Muscle layer of colon (tissue), 2 donors: ENCODE measurements around the gene OPHN1.
"Not testable (repeated sequence)": the region's sequence is repeated elsewhere in the genome, so short reads cannot be mapped to it uniquely, and the experiment has no call there.

Source experiments
- H3K27ac ChIP-seq: one replicate; pipeline ENCODE4 v1.7.0; 2013; ENCODE audit warnings: low read depth, mild to moderate bottlenecking, low read length, moderate library complexity
- H3K27me3 ChIP-seq, 2 donors: one replicate each; pipeline ENCODE4 v1.7.0; 2013; ENCODE audit warnings: low read length in 2 of 2, mild to moderate bottlenecking in 2 of 2; ENCODE audit not compliant: insufficient read depth in 2 of 2, control insufficient read depth in 1 of 2
- H3K36me3 ChIP-seq: one replicate; pipeline ENCODE4 v1.7.0; 2013; ENCODE audit warnings: mild to moderate bottlenecking, low read length; ENCODE audit not compliant: insufficient read depth
- H3K4me1 ChIP-seq: one replicate; pipeline ENCODE4 v1.7.0; 2013; ENCODE audit warnings: mild to moderate bottlenecking, low read length; ENCODE audit not compliant: insufficient read depth
- H3K4me3 ChIP-seq, 2 donors: one replicate each; pipeline ENCODE4 v1.7.0; 2013; ENCODE audit warnings: low read length in 2 of 2, low read depth in 1 of 2, mild to moderate bottlenecking in 1 of 2, moderate library complexity in 1 of 2
- H3K9ac ChIP-seq: one replicate; pipeline ENCODE4 v1.7.0; 2013; ENCODE audit warnings: low read length
- H3K9me3 ChIP-seq: one replicate; pipeline ENCODE4 v1.7.0; 2013; ENCODE audit warnings: mild to moderate bottlenecking, low read length
- donor health status: abdominal sarcoma.
- donor health status: Adenocarcinoma of cecum.

The OPHN1 gene

DNA sequence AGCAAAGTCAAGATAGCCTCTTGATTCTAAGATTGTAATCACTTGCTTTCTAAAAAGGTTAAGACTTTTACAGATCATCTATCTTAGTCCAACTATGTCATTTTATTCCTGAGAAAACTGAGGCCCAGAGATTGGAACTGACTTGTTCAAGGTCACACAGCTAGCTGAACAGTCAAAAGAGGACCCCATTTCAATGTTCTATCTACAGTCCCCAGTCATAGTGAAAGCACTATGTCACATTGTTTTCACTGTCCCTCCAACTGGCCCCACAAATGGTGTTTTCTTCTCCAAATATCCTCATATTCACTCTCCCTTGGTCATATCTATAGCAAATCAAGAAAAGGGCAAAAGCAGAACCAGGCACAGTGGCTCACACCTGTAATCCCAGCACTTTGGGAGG is 145.2 kb downstream of the OPHN1 start:
- Histone ChIP-seq H3K4me1 (no peaks in the 10 kb centered on the region), H3K36me3 (no peaks in the 10 kb centered on the region), H3K4me3 (no peak overlapping the region), H3K9me3 (no peaks in the 10 kb centered on the region), H3K27ac (no peak overlapping the region), H3K27me3 (peaks cover 0 to 6% of the 10 kb centered on the region in 2 donors), H3K9ac (no peak overlapping the region)

DNA sequence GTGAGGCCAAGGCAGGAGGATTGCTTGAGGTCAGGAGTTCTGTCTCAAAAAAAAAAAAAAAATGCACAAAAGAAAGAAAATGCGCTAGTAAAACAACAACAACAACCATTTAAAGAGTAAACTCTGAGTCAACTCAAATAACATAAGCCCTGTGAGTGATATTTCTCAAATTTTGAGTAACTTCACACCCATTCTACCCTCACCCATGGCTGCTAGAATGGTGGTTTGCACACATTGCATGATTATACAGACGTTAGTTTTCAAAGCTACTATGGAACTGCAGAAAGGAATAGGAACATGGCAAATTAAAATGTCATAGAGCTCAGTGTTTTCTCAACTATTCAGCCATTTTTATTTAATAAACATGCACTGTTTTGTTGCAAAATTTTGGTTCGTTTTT is 145.9 kb downstream of the OPHN1 start:
- H3K4me3 ChIP-seq: no peak overlapping the region
- H3K36me3 ChIP-seq: no peaks in the 10 kb centered on the region
- H3K9ac ChIP-seq: no peak overlapping the region
- no peaks in the 10 kb centered on the region for H3K9me3 ChIP-seq
- H3K27me3 ChIP-seq: peaks cover 0 to 6% of the 10 kb centered on the region in 2 donors
- H3K27ac ChIP-seq: no peak overlapping the region
- H3K4me1 ChIP-seq: no peaks in the 10 kb centered on the region

- no peaks in the 10 kb centered on the region for H3K36me3 ChIP-seq
- H3K27ac ChIP-seq: no peak overlapping the region
- H3K9me3 ChIP-seq: no peaks in the 10 kb centered on the region
- no peak overlapping the region for H3K9ac ChIP-seq
- H3K4me1 ChIP-seq: no peaks in the 10 kb centered on the region
- peaks cover 0 to 6% of the 10 kb centered on the region in 2 donors for H3K27me3 ChIP-seq
- H3K4me3 ChIP-seq: no peak overlapping the region
Measured at GRCh38 chrX:68286980-68287379, 146.3 kb downstream of the OPHN1 start.

- Histone ChIP-seq H3K9ac (no peak overlapping the region), H3K4me3 (no peak overlapping the region), H3K4me1 (no peaks in the 10 kb centered on the region), H3K27me3 (peaks cover 0 to 6% of the 10 kb centered on the region in 2 donors), H3K27ac (no peak overlapping the region), H3K9me3 (no peaks in the 10 kb centered on the region), H3K36me3 (no peaks in the 10 kb centered on the region)
Measured at GRCh38 chrX:68286076-68286475, 147.2 kb downstream of the OPHN1 start.

DNA sequence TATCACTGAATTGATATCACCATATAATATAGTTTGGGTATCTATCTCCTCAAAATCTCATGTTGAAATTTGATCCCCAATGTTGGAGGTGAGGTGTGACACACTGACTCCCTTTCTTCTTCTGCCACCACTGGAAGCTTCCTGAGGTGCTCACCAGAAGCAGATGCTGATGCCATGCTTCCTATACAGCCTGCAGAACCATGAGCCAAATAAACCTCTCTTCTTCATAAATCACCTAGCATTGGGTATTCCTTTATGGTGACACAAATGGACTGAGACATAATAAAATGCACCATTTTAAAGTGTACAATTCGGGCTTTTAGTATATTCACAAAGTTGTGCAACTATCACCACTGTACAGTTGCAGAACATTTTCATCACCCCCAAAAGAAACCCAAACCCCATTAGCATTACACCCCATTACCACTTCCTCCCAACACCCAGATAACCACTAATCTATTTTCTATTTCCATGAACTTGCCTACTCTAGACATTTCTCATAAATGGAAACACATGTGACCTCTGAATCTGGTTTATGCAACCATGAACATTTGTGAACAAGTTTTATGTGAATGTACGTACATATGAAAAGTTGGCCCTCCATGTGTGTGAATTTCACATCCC is 148.9 kb downstream of the OPHN1 start:
- Histone ChIP-seq H3K27me3 (peaks cover 0 to 6% of the 10 kb centered on the region in 2 donors), H3K4me1 (no peaks in the 10 kb centered on the region), H3K27ac (no peak overlapping the region), H3K9ac (no peak overlapping the region), H3K36me3 (no peaks in the 10 kb centered on the region), H3K9me3 (no peaks in the 10 kb centered on the region), H3K4me3 (no peak overlapping the region)

DNA sequence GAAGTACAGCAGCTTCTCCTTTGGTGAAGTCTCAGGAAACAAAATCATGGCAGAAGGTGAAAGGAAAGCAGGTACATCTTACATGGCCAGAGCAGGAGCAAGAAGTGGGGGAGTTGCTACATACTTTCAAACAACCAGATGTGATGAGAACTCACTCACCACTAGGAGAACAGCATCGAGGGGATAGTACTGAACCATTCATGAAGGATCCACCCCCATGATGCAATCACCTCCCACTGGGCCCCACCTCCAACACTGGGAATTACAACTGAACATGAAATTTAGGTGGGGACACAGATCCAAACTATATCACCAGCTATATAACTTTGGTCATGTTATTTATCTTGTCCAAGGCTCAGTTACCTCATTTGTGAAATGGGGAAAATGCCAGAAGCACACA is 159.4 kb downstream of the OPHN1 start:
- Histone ChIP-seq H3K4me3 (no peak overlapping the region), H3K27ac (no peak overlapping the region), H3K27me3 (no peaks in the 10 kb centered on the region), H3K9me3 (no peaks in the 10 kb centered on the region), H3K4me1 (no peaks in the 10 kb centered on the region), H3K9ac (no peak overlapping the region), H3K36me3 (no peaks in the 10 kb centered on the region)

GRCh38 chrX:68264793-68265192 is 168.5 kb downstream of the OPHN1 start:
- not testable (repeated sequence) for H3K9ac ChIP-seq, H3K9me3 ChIP-seq, H3K36me3 ChIP-seq, H3K4me1 ChIP-seq, H3K4me3 ChIP-seq, H3K27me3 ChIP-seq, H3K27ac ChIP-seq

- Histone ChIP-seq H3K4me3 (no peak overlapping the region), H3K9ac (no peak overlapping the region), H3K27ac (no peak overlapping the region)
Measured at GRCh38 chrX:68261060-68261672, 172.1 kb downstream of the OPHN1 start.

GRCh38 chrX:68256990-68257389 is 176.3 kb downstream of the OPHN1 start:
- Histone ChIP-seq H3K9ac (no peak overlapping the region), H3K9me3 (no peaks in the 10 kb centered on the region), H3K4me3 (no peak overlapping the region), H3K36me3 (no peaks in the 10 kb centered on the region), H3K27me3 (peaks cover 0 to 3% of the 10 kb centered on the region in 2 donors), H3K27ac (no peak overlapping the region), H3K4me1 (no peaks in the 10 kb centered on the region)

More at GRCh38 chrX:68261060-68261672, 172.1 kb downstream of the OPHN1 start:
- H3K27me3 ChIP-seq: peaks cover 0 to 3% of the 10 kb centered on the region in 2 donors
- no peaks in the 10 kb centered on the region for H3K36me3 ChIP-seq
- H3K9me3 ChIP-seq: no peaks in the 10 kb centered on the region
- no peaks in the 10 kb centered on the region for H3K4me1 ChIP-seq

DNA sequence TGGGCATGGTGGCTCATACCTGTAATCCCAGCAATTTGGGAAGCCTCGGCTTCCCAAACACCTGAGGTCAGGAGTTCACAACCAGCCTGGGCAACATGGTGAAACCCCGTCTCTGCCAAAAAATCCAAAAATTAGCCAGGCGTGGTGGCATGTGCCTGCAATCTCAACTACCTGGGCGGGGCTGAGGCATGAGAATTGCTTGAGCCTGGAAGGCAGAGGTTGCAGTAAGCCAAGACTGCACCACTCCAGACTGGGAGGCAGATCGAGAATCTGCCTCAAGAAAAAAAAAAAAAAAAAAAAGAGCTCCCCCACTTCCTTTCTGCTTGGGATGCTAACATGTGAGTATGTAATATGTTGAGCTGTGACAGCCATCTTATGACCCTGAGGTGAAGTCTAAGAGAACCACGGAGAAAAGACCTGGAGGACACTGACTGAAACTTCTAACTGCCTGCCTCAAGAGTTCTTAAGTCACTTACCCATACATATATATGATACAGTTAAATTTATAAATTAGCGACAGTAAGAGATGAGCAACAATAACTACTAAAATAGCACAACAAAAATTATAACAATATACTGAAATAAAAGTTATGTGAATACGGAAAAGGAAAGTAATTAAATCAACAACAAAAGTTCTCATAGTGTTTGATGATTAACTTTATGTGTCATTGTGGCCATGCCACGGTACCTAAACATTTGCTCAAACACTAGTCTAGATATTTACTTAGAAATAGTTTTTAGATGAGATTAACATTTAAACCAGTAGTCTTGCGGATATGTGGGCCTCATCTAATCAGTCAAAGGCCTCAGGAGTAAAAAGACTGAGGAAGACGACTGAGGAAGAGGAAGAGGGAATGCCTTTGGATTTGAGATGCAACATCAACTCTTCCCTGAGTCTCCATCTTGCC is 178.3 kb downstream of the OPHN1 start:
- H3K4me3 ChIP-seq: no peak overlapping the region
- H3K9ac ChIP-seq: no peak overlapping the region
- no peak overlapping the region for H3K27ac ChIP-seq
- H3K36me3 ChIP-seq: no peaks in the 10 kb centered on the region
- H3K4me1 ChIP-seq: no peaks in the 10 kb centered on the region
- no peaks in the 10 kb centered on the region for H3K9me3 ChIP-seq
- peaks cover 0 to 3% of the 10 kb centered on the region in 2 donors for H3K27me3 ChIP-seq

- Histone ChIP-seq H3K9ac (no peak overlapping the region), H3K4me1 (no peaks in the 10 kb centered on the region), H3K27ac (no peak overlapping the region), H3K9me3 (no peaks in the 10 kb centered on the region), H3K4me3 (no peak overlapping the region), H3K36me3 (no peaks in the 10 kb centered on the region), H3K27me3 (no peaks in the 10 kb centered on the region)
Measured at GRCh38 chrX:68252664-68253063, 180.6 kb downstream of the OPHN1 start.
